ENCODE measurements around the gene COL4A3. TPM values are rescaled to one million over a fixed set of nuclear protein-coding genes. Genes with fewer than 3 reads are reported as not detected.

COL4A3 gene
- total and polyA plus RNA-seq, 8 donors, result 4.3 to 43.3 (median 11.6) TPM

DNA sequence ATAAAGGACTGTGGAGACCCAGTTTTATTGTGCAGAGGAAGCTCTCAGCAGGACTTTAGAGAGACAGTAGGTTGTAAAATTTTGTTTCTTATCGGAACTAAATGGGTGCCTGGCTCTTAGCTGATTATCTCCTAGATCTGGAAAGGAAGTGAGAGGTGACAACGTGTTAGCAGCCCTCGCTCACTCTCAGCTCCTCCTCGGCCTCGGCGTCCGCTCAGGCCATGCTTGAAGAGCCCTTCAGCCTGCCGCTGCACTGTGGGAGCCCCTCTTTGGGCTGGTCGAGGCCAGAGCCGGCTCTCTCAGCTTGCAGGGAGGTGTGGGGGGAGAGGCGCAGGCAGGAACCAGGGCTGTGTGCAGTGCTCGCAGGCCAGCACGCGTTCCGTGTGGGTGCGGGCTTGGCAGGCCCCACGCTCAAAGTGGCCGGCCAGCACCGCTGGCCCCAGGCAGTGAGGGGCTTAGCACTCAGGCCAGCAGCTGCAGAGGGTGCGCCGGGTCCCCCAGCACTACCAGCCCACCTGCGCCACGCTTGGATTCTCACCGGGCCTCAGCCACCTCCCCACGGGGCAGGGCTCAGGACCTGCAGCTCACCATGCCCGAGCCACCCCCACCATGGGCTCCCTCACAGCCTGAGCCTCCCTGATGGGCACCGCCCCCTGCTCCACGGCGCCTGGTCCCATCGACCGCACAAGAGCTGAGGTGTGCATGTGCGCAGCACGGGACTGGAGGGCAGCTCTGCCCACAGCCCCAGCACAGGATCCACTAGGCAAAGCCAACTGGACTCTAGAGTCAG lies 156.1 kb downstream of the COL4A3 start:
- TF ChIP-seq, protein P1, sequence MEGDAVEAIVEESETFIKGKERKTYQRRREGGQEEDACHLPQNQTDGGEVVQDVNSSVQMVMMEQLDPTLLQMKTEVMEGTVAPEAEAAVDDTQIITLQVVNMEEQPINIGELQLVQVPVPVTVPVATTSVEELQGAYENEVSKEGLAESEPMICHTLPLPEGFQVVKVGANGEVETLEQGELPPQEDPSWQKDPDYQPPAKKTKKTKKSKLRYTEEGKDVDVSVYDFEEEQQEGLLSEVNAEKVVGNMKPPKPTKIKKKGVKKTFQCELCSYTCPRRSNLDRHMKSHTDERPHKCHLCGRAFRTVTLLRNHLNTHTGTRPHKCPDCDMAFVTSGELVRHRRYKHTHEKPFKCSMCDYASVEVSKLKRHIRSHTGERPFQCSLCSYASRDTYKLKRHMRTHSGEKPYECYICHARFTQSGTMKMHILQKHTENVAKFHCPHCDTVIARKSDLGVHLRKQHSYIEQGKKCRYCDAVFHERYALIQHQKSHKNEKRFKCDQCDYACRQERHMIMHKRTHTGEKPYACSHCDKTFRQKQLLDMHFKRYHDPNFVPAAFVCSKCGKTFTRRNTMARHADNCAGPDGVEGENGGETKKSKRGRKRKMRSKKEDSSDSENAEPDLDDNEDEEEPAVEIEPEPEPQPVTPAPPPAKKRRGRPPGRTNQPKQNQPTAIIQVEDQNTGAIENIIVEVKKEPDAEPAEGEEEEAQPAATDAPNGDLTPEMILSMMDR (IDR thresholded peaks at IDR 0.05), result no peak
- intact Hi-C loops (cut with DNase I), result no loop called here
- Histone ChIP-seq H3K27ac (no peak overlapping the region), H3K4me3 (no peak overlapping the region), H3K27me3 (no peaks in the 10 kb centered on the region), H3K4me1 (no peaks in the 10 kb centered on the region), H3K36me3 (no peaks in the 10 kb centered on the region), H3K9me3 (no peaks in the 10 kb centered on the region)
- peak in 1 of 4 donors; percentile 73 for DNase-seq
- no peak for ATAC-seq

DNA sequence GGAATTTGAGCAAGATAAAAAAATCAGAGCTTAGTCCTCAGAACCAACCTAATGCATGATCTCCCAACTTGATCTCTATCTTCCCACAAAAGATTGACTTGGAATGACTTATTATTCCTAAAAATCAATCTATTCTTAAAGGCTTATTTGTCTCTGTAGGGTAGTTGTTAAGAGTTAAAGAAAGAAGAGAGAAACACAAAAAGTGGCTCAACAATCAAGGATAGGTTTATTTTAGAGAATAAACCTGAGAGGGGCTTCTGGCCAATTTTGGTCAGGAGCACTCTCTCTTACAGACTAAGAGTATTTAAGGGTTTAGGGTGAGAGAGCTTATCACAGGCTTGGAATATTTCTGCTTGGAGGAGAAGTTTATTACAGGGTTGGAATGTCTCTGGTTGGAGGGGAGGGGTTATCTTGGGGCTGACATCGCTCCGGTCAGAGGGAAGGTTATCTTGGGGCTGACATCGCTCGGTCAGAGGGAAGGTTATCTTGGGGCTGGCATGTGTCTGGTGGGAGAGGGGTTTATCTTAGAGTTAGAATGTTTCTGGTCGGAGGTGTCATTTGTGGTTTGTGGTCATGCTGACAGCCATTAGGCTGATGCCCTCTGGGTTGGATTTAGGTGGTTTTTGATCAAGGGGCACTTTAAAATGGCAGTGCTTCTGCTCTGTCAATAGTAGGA lies 158.2 kb downstream of the COL4A3 start:
- no peak overlapping the region for H3K4me3 ChIP-seq
- intact Hi-C loops (cut with DNase I), result no loop called here
- H3K4me1 ChIP-seq, result peaks cover 0 to 21% of the 10 kb centered on the region in 2 donors
- no peak overlapping the region for H3K27ac ChIP-seq
- H3K36me3 ChIP-seq, result no peaks in the 10 kb centered on the region
- no peak for ATAC-seq
- TF ChIP-seq, protein P1 (IDR thresholded peaks at IDR 0.05), result no peak
- no peak for DNase-seq
- no peaks in the 10 kb centered on the region for H3K27me3 ChIP-seq
- no peaks in the 10 kb centered on the region for H3K9me3 ChIP-seq

- H3K27ac ChIP-seq, result no peak overlapping the region
- H3K9me3 ChIP-seq, result no peaks in the 10 kb centered on the region
- H3K27me3 ChIP-seq, result no peaks in the 10 kb centered on the region
- no peak overlapping the region for H3K4me3 ChIP-seq
- ATAC-seq, result no peak
- H3K36me3 ChIP-seq, result no peaks in the 10 kb centered on the region
- intact Hi-C loops (cut with DNase I), result no loop called here
- DNase-seq, result no peak
- TF ChIP-seq, protein P1 (IDR thresholded peaks at IDR 0.05), result no peak
- peaks cover 0 to 31% of the 10 kb centered on the region in 2 donors for H3K4me1 ChIP-seq
Measured at GRCh38 chr2:227323818-227324217, 159.4 kb downstream of the COL4A3 start.

- Histone ChIP-seq H3K9me3 (no peaks in the 10 kb centered on the region), H3K27me3 (no peaks in the 10 kb centered on the region), H3K36me3 (peaks cover 0 to 5% of the 10 kb centered on the region in 2 donors), H3K27ac (peak overlapping the region; percentile 88 to 89), H3K4me3 (peak overlapping the region; percentile 84 to 96), H3K4me1 (peaks cover 0 to 31% of the 10 kb centered on the region in 2 donors)
- DNase-seq (no peak), ATAC-seq (peak; percentile 31)
- TF ChIP-seq, protein P1 (IDR thresholded peaks at IDR 0.05), result no peak
- intact Hi-C loops (cut with DNase I), result no loop called here
Measured at GRCh38 chr2:227324642-227324994, 160.2 kb downstream of the COL4A3 start.

Measured in left lung (tissue), 10 donors.